Uterus (tissue), 4 donors: Measurements from ENCODE around the gene PTPN1. TPM values are rescaled to one million over a fixed set of nuclear protein-coding genes. Genes with fewer than 3 reads are reported as not detected.

Source experiments
- DNase-seq, 2 donors: peaks; one replicate each; pipeline ENCODE4 v3.0.0-alpha.2; 2019 to 2020
- H3K27ac ChIP-seq, 2 donors: fragments of 200-600 bp; sonication (generic); 1 replicate in 1 of 2; 2 replicates in 1 of 2; pipeline ENCODE4 v1.5.1; 2016 to 2018
- H3K27me3 ChIP-seq, 2 donors: fragments of 200-600 bp; sonication (generic); one replicate each; pipeline ENCODE4 v1.5.1; 2018 to 2019; ENCODE audit warnings: control low read depth in 1 of 2
- H3K36me3 ChIP-seq, 2 donors: fragments of 200-600 bp; sonication (generic); one replicate each; pipeline ENCODE4 v1.5.1; 2019; ENCODE audit warnings: control low read depth in 1 of 2
- H3K4me1 ChIP-seq, 2 donors: fragments of 200-600 bp; sonication (generic); one replicate each; pipeline ENCODE4 v1.5.1; 2018 to 2019; ENCODE audit warnings: control low read depth in 1 of 2
- H3K4me3 ChIP-seq, 2 donors: fragments of 200-600 bp; sonication (generic); 1 replicate in 1 of 2; 2 replicates in 1 of 2; pipeline ENCODE4 v1.5.1; 2018 to 2019; ENCODE audit warnings: mild to moderate bottlenecking in 1 of 2
- H3K9me3 ChIP-seq, 2 donors: fragments of 200-600 bp; sonication (generic); one replicate each; pipeline ENCODE4 v1.5.1; 2019; ENCODE audit warnings: control low read depth in 1 of 2
- CTCF ChIP-seq, 4 experiments: fragments of 200-600 bp in 2 of 4; fragments of 450-650 bp in 2 of 4; sonication (generic) in 2 of 4; IDR thresholded peaks; one replicate each; pipeline ENCODE4 v1.5.1; 2016 to 2019; ENCODE audit warnings: antibody characterized with exemption in 4 of 4, mild to moderate bottlenecking in 2 of 4, moderate library complexity in 1 of 4
- POLR2A ChIP-seq, 2 donors: fragments of 450-650 bp; IDR thresholded peaks; one replicate each; pipeline ENCODE4 v1.6.1; 2016; ENCODE audit warnings: antibody characterized with exemption in 2 of 2, mild to moderate bottlenecking in 1 of 2, moderate library complexity in 1 of 2
- intact Hi-C: fragments of 100-400 bp; cut with DNase I; formaldehyde crosslinking; loops from one replicate; pipeline ENCODE4 v1.15.1; 2023; ENCODE audit warnings: low total_unique reads
- total RNA-seq, 4 donors: library from RNA; depleted of rRNA in 3 of 4; stranded (reverse); fragments of >200 nt in 3 of 4; gene quantifications; one replicate each; pipeline versions ENCODE4 v1.1.0 to v1.2.4, GENCODE V29; 2014 to 2023
- donor health status: DM: yes; HTN: yes; CAD: no.

The PTPN1 gene
- total RNA-seq, 4 donors from 2014 or later: 14.1 to 33.9 (median 20.2) TPM

GRCh38 chr20:50591233-50591852 lies 81.2 kb downstream of the PTPN1 start:
- Histone ChIP-seq H3K27me3 (no peaks in the 10 kb centered on the region), H3K4me1 (peaks cover 10 to 11% of the 10 kb centered on the region in 2 donors), H3K36me3 (no peaks in the 10 kb centered on the region), H3K4me3 (no peak overlapping the region), H3K27ac (no peak overlapping the region), H3K9me3 (no peaks in the 10 kb centered on the region)
- TF ChIP-seq POLR2A (IDR thresholded peaks at IDR 0.05) (no peak), CTCF (IDR thresholded peaks at IDR 0.05) (no peak)
- intact Hi-C loops: no loop called here
- no peak for DNase-seq

DNA sequence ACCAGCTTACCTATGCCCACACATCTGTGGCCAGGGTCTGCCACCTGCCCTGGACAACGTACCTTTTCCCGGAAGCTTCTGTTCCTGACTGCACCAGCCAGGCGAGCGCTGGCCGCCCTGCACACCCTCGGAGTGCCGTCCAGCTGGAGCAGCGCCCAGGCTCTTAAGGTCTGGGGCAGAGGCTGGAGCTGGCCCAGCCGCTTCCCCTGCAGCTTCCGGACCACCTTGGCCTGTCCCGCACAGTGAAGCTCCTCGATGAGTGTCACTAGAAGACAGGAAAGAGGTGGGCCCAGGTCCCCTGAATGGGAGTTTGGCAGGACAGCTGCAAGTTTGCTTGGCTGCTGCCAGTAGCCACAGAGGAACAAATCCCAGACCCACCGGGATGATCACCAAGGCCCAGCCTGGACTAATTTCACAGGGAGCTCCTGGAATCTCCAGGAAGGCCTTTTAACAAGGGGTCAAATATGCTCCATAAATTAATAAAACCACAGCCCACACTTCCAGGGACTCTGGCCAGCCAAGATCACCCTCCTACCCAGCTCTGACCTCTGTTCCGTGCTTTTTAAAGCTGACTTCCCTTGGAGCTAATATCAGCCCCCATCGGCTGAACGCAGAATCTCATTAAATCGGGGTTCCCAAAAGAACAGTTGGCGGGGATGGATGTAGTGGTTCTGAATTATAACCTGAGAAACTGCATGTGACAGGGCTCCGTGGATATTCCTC lies 82.3 kb downstream of the PTPN1 start:
- peak overlapping the region; percentile 27 to 54 for H3K27ac ChIP-seq

GRCh38 chr20:50593005-50593335 lies 82.8 kb downstream of the PTPN1 start:
- H3K4me1 ChIP-seq: peaks cover 10 to 11% of the 10 kb centered on the region in 2 donors
- no peaks in the 10 kb centered on the region for H3K36me3 ChIP-seq
- H3K4me3 ChIP-seq: no peak overlapping the region
- H3K27me3 ChIP-seq: no peaks in the 10 kb centered on the region
- TF ChIP-seq POLR2A (IDR thresholded peaks at IDR 0.05) (no peak), CTCF (IDR thresholded peaks at IDR 0.05) (no peak)
- peak overlapping the region; percentile 27 to 54 for H3K27ac ChIP-seq
- no peak for DNase-seq
- intact Hi-C loops: no loop called here
- H3K9me3 ChIP-seq: no peaks in the 10 kb centered on the region

More for the DNA sequence above, 82.3 kb downstream of the PTPN1 start:
- TF ChIP-seq POLR2A (IDR thresholded peaks at IDR 0.05) (no peak), CTCF (IDR thresholded peaks at IDR 0.05) (no peak)
- Histone ChIP-seq H3K9me3 (no peaks in the 10 kb centered on the region), H3K4me1 (peaks cover 10 to 11% of the 10 kb centered on the region in 2 donors), H3K4me3 (no peak overlapping the region), H3K36me3 (no peaks in the 10 kb centered on the region), H3K27me3 (no peaks in the 10 kb centered on the region)
- peak; percentile 57 to 60 for DNase-seq
- intact Hi-C loops: no loop called here

GRCh38 chr20:50594231-50594590 lies 84.0 kb downstream of the PTPN1 start:
- Histone ChIP-seq H3K9me3 (no peaks in the 10 kb centered on the region), H3K4me3 (no peak overlapping the region), H3K27me3 (no peaks in the 10 kb centered on the region), H3K4me1 (peaks cover 10 to 11% of the 10 kb centered on the region in 2 donors), H3K36me3 (no peaks in the 10 kb centered on the region), H3K27ac (no peak overlapping the region)
- intact Hi-C loops: no loop called here
- DNase-seq: no peak
- TF ChIP-seq CTCF (IDR thresholded peaks at IDR 0.05) (no peak), POLR2A (IDR thresholded peaks at IDR 0.05) (no peak)

DNA sequence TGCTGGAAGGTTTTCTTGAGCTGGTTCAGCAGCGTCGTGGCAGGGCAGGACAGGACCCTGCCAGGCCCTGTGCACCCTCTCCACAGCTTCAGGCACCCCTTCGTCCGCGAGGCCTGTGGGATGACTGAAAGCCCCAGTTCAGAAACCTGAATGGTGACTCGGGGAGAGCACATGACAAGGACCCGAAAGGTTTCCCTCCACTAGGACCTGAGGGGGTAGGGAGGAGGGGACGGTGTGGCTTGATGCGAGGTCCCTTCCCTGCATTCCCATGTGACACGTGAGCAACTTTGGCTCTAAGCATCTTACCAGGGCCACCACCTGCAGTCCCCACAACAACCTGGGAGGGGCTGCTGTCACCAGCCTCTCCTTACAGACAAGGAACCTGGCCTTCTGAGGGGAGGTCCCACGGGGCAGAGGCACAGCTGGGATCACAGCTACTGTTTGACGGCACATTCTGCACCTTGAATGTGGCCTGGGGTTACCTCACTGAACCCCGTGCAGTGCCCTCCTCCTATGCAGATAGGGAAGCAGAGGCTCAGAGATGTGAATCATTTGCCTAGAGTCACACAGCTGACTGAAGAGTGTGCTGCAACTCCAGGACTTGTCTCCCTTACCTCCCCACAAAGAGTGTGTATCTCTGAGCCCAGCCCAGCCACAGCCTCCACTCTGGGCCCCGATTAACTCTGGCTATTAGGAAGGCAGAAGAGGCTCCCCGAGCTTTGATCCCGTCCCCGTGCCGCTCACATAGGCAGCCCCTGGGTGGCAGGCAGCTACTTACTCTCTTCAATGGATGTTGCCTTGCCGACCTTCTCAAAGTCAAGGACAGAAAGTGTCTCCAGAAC lies 84.6 kb downstream of the PTPN1 start:
- intact Hi-C loops: no loop called here
- peaks cover 10 to 11% of the 10 kb centered on the region in 2 donors for H3K4me1 ChIP-seq
- DNase-seq: no peak
- H3K36me3 ChIP-seq: no peaks in the 10 kb centered on the region
- H3K4me3 ChIP-seq: no peak overlapping the region
- H3K27ac ChIP-seq: no peak overlapping the region
- no peak for TF ChIP-seq POLR2A (IDR thresholded peaks at IDR 0.05)
- TF ChIP-seq CTCF (IDR thresholded peaks at IDR 0.05): no peak
- H3K27me3 ChIP-seq: no peaks in the 10 kb centered on the region
- H3K9me3 ChIP-seq: no peaks in the 10 kb centered on the region
